ENCODE data around the gene PALLD.

PALLD gene

DNA sequence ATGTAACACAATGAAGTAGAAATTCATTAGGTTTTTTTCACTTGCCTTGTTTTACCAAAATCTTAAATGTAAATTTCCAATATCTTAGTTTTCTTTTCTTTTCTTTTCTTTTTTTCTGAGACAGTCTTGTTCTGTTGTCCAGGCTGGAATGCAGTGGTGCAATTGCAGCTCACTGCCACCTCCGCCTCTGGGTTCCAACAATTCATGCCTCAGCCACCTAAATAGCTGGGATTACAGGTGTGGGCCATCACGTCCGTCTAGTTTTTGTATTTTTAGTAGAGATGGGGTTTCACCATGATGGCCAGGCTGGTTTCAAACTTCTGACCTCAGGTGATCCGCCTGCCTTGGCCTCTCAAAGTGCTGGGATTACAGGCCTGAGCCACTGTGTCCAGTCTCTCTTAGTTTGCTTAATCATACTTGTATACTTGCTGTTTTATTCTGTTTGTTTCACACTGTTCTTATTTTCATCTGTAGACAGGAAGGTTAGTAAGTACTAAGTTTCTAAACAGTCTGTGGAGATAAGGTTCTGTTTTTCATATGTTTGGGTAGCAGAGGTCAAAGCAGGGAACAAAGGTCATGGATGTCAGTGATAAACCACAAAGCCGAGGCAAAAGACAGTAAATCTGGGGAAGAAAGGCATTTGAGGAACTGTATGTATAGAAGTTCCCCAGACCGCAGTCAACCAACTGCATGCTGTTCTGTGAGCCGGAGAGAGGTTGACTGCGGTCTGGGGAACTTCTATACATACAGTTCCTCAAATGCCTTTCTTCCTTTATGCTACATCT lies 384.2 kb downstream of the PALLD start:
- TF ChIP-seq, protein P1, sequence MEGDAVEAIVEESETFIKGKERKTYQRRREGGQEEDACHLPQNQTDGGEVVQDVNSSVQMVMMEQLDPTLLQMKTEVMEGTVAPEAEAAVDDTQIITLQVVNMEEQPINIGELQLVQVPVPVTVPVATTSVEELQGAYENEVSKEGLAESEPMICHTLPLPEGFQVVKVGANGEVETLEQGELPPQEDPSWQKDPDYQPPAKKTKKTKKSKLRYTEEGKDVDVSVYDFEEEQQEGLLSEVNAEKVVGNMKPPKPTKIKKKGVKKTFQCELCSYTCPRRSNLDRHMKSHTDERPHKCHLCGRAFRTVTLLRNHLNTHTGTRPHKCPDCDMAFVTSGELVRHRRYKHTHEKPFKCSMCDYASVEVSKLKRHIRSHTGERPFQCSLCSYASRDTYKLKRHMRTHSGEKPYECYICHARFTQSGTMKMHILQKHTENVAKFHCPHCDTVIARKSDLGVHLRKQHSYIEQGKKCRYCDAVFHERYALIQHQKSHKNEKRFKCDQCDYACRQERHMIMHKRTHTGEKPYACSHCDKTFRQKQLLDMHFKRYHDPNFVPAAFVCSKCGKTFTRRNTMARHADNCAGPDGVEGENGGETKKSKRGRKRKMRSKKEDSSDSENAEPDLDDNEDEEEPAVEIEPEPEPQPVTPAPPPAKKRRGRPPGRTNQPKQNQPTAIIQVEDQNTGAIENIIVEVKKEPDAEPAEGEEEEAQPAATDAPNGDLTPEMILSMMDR (IDR thresholded peaks at IDR 0.05; ENCODE audit: insufficient read depth, missing control alignments), result no peak
- FAIRE-seq (no peak), DNase-seq (ENCODE audit: insufficient read length, low spot score) (no peak)

DNA sequence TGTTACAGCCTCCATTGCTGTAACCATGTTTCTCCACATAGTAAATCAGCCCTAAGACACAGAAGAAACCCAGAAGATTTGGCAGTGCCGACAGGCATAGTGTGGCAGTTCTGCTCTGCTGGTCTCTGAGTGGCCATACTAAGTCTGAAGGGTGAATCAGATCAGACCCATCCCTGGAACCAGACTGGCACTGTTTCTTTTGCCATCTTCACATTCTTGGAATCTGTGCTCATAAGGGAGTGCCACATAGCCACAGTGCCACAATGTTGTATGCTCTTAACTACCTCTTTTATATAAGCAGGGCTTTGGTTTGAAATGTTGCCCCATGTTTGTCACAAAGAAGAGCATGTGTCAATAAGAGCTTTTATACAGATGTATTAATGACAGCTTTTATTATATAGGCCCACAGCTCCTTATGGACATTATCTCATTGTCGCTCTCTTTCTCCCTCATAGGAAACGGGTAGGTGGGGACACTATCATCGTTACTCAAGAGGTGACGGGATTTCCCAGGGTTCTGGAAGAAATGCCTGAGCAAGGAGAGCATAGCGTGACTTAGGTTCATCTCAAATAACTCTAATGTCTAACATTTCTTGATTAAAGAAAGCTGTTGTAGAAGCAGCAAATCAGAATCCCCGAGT lies 385.0 kb downstream of the PALLD start:
- TF ChIP-seq, protein P1 (IDR thresholded peaks at IDR 0.05; ENCODE audit: insufficient read depth, missing control alignments), result no peak
- FAIRE-seq (no peak), DNase-seq (ENCODE audit: insufficient read length, low spot score) (no peak)

DNA sequence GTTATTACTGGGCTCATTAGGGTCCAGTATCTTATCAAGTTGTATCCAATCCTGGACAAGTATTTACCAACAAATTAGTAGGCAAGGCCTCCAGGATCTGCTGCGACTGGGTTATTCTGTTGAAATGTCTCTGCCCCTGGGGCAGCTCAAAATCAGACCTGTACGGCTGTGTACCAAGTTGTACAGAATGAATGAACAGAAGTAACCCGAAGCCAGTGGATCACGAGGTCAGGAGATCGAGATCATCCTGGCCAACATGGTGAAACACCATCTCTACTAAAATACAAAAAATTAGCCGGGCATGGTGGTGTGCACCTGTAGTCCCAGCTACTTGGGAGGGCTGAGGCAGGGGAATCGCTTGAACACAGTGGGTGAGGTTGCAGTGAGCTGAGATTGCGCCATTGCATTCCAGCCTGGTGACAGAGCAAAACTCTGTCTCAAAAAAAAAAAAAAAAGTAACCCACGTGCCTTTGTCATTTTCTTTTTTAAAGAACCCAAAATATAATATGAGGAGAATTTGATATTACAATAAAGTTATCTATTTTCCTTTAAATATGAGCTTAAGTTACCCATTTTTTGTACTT lies 385.9 kb downstream of the PALLD start:
- no peak for DNase-seq (ENCODE audit: insufficient read length, low spot score)
- FAIRE-seq, result no peak
- TF ChIP-seq, protein P1 (IDR thresholded peaks at IDR 0.05; ENCODE audit: insufficient read depth, missing control alignments), result no peak

DNA sequence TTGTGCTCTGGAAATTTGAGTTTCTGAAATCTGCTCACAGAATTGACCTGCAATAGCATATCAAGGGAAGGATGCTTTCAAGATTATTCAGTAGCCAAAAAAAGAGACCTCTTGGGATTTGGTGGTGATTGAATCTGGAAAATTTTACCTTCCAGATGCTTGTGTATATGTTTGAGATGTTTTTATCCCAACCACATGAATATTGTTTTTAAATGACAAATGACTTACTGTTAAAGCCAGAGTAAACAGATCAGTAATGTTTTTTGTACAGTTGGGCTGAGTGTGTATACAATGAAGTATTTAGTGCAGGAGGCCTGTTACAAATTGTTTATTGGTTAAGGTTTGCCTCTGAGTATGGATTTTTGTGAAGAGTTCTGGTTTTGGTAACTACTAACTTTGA lies 386.7 kb downstream of the PALLD start:
- no peak for DNase-seq (ENCODE audit: insufficient read length, low spot score)
- TF ChIP-seq, protein P1 (IDR thresholded peaks at IDR 0.05; ENCODE audit: insufficient read depth, missing control alignments), result no peak

DNA sequence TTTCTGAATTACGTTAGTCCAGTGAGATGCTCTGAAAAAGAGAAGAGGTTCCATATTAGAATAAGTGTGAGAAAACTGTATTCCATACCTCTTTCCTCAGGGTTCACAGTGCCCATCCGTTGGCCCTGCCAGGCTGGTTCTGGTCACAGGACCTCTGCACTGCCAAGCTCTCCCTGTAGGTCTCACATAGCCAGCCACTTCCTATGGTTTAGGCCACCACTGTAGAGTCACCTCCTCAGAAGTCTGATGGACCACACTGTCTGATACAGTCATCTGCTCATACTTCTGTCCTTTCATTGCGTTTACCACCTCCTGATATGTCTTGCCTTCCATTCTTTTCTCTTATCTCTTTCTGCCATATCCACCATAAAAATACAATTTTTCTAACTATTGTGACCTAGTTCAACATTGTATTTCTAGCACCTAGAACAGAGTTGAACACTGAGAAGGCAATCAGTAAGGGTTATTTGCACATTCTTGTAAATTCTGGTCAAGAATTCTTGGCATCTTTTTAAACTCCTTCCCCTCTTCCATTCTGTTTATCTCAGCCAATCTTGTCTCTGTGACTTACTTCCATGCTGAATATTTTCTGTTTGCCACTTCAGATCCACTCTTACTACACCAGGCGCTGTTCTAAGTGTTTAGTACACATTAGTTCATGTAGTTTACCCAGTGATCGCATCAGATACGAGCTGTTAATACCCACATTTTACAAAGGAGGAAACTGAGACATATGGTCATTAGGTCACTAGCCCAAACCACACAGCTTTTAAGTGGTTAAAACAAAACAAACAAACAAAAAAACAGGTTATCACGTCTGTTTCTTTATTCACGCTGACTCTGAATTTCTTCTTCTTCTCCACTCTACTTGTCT lies 387.6 kb downstream of the PALLD start:
- no peak for FAIRE-seq
- TF ChIP-seq, protein P1 (IDR thresholded peaks at IDR 0.05; ENCODE audit: insufficient read depth, missing control alignments), result no peak

More for the DNA sequence above, 386.7 kb downstream of the PALLD start:
- FAIRE-seq, result no peak

DNA sequence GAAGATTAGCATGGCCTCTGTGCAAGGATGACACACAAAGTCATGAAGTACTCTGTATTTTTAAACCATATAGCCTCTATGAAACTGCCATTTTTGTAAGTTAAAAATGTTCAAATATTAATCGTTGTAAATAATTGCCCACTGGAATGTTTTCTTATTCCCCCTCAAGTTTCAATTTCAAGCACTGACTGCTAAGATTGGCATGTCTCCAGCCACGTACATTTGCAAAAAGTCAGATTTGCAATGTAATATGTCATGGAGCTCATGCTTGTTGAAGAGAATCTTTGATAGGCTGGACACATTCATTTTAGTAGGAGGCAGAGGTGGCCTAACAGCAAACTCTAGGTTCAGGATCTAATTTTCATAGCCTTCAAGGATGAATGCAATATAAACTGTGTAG lies 388.5 kb downstream of the PALLD start:
- FAIRE-seq (no peak), DNase-seq (ENCODE audit: insufficient read length, low spot score) (no peak)
- TF ChIP-seq, protein P1 (IDR thresholded peaks at IDR 0.05; ENCODE audit: insufficient read depth, missing control alignments), result no peak

More for the DNA sequence above, 387.6 kb downstream of the PALLD start:
- no peak for DNase-seq (ENCODE audit: insufficient read length, low spot score)

Data from D721Med (cell line).